ENCODE measurements around the gene QSOX2.

- TF ChIP-seq REST (tag by site-specific recombination; IDR thresholded peaks at IDR 0.05) (no peak), OVOL3 (tag by site-specific recombination; IDR thresholded peaks at IDR 0.05) (no peak), ELK4 (IDR thresholded peaks at IDR 0.05; ENCODE audit: borderline replicate concordance, low read depth, low read length) (no peak)
Observed at GRCh38 chr9:136290508-136291000, 44.9 kb upstream of the QSOX2 start.

Measured in HEK293 (cell line).